Pulmonary artery endothelial cell (primary cell): ENCODE measurements around the gene FAM163B. TPM values are rescaled to one million over a fixed set of nuclear protein-coding genes. Genes with fewer than 3 reads are reported as not detected.

Experiments
- DNase-seq: peaks from one replicate; pipeline ENCODE4 v3.0.0-alpha.2; 2011; ENCODE audit warnings: low read depth, low spot score
- total RNA-seq: library from RNA; depleted of rRNA; stranded (reverse); fragments of >200 nt; gene quantifications from 2 replicates; pipeline ENCODE4 v1.2.3, GENCODE V29; 2014

Gene FAM163B
- total RNA-seq = not detected in 2 replicates

DNA sequence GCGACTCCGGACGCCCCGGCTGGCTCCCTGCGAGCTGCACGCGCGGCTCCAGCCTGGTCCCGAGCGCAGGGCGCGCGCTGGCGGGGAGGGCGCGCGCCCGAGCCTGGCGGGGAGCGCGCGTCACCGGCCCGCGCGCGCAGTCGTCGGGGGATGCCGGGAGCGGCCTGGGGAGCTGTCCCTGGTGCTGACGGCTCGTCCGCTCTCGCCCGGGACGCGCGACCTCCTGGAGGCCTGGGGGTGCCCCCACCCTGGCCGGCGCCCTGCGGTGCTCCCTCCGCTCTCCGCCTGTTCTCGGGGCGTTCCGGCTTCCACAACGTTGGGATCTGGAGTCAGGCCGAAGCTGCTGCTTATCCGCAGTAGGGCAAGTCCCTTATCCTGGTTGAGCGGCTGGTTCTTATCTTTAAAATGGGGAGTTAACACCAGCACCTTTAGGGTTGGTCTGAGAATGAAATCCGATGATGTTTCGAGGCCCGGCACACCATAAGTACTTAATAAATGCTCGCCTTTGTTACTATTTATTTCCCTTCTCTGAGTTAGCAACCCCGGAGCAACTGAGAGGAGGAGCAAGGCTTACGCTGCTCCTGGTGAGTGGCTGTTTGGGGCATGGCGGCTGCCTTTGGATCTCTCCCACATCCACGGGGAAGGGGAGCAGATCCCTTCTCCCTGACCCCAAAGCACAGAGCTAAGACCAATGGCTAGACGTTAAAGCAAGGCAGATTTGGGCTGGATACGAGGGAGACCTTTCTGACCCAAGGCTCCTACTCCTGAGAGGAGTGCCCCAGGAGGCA lies at the start of gene FAM163B:
TSS of gene FAM163B (minus strand) at position 79 of the 788 bp plus-strand sequence. CDS start 29,166 bp downstream, outside the sequence.
- no peak for DNase-seq

DNA sequence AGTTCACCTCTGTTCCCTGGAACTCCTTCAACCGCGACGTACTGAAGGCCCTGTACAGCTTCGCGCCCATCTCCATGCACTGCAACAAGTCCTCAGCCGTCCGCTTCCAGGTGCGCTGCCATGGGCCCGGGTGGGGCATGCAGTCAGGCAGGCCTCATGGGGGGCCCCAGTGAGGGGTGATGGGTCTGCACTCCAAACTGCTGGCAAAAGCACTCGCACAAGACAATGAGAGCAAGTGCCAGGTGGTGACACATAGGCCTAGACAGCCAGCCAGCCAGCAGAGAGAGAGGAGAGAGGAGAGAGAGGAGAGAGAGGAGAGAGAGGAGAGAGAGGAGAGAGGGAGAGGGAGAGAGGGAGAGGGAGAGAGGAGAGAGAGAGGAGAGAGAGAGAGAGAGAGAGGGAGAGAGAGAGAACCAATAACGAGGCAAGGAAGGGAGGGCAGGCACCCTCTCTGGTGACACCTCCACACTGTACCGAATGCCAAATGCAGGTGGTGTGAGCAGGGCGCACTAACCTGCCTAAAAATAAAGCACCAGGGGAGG lies 48.0 kb upstream of the FAM163B start:
- no peak for DNase-seq

DNA sequence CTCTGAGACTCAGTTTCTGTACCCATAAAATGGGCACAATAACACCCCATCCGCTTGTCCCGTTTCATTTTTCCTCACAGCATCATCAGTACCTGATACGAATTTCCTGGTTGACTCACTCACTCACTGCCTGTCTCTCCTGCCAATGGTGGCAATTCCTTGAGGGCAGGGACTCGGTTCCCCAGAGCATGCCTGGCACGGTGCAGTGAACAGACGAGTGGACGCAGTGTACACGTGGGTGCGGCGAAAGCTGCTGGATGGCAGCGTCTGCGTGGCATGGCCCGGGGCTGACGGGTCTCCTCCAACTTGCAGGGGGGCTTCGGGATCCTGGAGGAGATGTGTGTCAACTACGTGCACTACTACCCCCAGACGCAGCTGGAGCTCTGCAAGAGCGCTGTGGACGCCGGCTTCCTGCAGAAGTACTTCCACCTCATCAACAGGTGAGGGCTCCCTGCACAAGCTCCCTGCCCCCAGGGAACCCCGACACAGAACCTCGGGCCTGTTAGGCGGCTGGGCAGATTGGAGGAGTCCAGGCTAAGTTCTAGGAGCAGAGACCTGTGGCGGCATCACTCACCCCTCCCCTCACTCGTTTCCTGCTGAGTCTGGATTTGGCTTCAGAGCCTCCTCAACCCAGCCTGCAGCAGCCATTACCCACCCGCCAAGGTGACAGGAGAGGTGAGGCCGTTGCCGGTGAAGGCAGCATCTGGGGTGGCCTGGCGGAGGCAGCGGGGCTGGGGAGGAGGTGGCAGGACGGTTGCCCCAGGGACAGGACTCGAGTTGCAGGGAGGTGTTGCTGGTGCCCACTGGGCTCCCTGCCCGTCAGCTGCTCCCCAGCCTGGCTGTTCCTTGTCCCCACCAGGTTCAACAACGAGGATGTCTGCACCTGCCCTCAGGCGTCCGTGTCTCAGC lies 47.3 kb upstream of the FAM163B start:
- DNase-seq = no peak

DNA sequence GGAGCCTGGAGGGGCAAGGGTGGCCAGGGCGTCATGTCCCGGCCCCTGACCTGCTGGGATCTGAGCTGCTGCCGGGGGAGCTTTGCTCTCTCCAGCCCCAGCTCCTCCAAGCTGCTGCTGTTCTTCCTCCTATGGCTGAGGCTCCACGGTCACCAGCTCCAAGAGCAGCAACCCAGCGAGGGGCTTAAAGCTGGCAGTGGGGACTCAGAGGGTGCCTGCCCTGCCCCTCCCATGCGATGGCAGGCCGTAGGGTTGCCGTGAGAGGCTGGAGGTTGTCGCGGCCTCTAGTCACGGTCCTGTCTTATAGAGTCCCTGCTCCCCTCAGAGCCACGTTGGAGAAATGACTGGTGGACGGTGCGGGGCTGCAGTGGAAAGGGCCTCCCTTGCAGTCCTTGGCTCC lies 46.5 kb upstream of the FAM163B start:
- DNase-seq = no peak

DNA sequence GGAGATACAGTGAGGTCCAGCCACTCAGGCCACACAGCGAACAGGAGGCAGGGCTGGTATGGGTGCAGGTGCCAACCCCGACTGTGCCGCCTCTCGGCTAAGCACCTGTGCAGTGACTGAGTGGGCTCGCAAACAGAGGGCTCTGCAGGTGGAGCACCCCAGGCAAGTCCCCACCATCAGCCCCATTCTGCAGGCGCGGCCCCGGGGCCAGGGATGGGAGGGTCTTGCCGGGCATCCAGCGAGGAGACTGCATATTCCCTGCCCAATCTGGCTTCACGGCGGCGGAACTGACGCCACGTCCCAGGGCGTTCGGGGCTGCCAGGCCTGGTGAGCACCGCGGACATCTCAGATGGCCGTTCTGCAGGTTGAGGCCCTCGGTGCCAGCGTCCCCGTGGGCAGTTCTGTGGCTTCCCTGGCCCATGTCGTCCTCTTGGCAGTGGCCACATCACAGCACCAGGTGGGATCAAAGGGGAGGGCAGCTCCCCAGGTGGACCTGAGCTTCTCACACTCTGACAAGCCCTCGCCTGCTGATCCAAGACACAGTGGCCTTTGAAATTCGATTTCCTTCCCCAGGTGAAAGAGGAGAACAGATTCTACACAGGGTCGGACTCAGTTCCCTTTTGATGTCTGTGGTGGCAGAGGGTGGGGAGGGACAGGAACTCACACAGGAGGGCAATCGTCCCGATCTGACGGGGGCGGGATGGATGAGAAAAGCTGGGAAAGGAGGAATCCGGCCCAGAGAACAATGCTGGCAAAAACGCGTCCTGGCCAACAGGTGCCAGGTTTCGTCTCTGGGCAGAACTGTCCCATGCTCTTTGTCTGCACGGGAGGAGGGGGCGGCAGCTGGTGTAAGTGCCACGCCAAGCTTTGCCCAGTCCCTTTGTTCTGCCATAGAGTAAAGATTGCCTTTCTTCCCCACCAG lies 45.8 kb upstream of the FAM163B start:
- DNase-seq = no peak

DNA sequence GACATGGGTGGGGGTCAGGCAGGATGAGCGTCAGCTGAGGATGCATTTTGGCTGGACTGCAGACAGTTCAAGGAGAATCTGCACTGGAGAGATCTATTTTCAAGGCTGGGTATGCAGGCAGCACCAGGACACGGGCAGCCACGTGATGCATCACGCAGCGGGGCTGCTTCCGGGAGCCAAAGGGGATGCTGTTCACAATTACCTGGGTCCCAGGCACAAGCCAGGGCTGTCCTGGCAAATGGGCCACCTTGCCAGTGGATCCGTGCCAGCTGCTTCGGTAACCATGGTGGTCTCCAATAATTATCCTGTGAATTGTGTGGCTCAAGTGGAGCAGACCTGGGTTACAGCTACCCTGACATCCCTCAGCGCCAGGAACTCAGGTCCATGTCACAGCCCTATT lies 44.4 kb upstream of the FAM163B start:
- no peak for DNase-seq

DNA sequence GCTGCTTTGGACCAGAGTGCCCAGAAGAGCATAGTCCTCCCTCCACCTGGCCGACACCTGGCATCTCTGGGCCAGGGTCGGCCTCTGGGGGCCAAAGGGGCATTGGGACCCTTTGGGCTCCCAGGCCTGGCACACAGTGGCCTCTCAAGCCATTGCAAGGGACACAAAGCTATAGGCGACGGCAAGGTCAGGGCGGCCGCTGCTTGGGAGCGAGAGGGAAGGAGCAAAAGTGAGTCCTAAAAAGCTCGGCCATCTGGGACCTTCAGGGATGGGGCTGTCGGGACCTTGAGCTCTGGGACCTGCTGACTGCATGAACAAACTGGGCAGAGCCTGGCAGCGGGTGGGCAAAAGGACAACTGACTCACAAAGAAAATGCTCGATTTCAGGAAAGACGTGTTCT lies 40.8 kb upstream of the FAM163B start:
- no peak for DNase-seq

DNA sequence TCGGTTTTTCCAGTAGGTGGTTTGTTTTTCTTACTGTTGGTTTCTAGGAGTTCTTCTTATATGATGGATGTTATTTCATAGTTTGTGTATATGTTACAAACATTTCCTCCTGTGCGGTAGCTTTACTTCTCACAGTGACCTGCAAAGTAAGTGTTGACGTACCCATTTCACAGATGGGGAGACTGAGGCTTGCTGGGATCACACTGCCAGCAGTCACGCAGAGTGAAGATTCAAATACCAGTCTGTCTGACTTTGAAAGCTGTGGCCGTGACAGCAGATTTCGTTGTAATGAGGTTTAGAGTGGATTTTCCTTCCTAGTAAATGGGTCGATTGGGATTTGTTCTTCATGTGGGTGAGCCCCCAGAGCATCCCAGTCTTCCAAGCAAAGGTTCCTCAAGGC lies 40.0 kb upstream of the FAM163B start:
- DNase-seq = no peak

DNA sequence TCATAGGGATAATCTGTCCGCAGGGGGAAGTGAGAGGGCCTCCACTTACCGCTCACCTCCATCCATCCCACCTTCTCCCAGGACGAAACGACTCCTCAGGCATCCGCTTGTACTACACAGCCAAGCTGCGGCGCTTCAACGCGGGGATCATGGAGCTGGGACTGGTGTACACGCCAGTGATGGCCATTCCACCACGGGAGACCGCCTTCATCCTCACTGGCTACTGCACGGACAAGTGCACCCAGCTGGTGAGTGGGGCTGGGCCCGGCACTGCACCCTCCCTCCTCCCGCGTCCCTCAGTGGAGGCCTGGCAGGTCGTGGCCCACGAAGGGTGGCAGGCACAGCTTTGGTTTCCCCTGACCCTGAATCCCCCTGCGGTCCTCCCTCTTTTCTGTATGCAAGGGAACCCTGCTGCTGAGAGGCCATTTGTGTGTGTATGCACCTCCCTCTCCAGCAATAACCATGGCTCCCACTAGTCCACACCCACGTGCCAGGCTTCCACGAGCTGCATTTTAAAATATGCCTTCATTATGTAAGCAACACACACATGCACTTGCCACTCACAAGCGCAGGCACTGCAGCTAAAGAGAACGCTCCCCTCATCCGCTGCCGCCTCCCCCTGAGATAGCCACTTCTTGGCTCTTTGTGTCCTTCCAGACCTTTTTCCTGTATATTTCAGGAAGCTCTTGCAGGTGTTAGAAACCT lies 38.7 kb upstream of the FAM163B start:
- DNase-seq = no peak

DNA sequence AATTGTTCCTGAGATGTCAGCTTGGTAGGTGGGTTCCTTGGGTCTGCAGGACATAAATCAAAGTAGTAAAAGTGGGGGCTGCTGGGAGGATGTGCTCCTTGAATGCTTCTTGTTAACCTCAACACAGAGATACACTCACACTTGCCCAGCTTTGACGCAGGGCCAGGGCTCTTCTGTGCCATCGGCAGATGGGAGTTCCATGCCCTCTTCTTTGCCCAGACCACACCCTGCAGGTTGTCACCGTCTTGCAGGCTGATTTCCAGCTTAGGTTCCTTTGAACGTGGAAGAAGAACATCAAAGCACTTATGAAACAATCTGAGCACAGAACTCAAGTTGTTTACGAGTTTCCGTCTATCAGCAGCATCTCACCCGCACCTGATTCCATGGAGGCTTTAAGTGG lies 38.0 kb upstream of the FAM163B start:
- DNase-seq = no peak

DNA sequence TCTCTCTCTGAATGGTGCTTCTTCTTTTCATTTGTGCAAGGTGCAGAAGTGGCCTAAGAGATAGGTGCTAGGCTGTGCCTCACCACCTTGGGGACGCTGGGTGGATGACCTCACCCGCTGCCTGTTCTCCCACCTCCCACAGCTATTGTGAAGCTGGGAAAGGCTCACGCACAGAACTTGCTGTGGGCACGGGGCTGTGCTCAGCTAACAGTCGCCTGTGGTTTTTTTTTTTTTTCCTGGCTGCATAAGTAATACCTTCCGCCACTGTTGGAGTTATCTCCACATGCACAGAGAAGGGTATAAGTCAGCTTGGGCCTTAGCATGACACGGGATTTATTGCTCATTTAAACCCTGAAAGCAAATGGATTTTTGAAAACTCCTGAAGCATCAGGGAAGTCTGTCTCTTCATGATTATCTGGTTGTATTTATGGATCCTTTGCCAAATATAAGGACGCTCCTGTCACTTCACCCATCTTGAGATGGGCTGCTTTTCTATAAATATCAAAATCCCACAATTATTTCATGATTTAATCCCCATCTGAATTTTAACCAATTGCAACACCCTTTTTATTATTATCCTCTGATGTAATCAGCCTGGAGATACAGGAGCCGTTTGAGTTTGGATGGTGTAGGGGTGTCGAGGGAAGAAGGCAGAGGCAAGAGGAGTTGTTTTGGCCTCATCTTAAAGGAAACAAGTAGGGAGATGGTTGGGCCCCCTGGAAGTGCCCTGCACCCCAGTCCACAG lies 36.0 kb upstream of the FAM163B start:
- DNase-seq = no peak

DNA sequence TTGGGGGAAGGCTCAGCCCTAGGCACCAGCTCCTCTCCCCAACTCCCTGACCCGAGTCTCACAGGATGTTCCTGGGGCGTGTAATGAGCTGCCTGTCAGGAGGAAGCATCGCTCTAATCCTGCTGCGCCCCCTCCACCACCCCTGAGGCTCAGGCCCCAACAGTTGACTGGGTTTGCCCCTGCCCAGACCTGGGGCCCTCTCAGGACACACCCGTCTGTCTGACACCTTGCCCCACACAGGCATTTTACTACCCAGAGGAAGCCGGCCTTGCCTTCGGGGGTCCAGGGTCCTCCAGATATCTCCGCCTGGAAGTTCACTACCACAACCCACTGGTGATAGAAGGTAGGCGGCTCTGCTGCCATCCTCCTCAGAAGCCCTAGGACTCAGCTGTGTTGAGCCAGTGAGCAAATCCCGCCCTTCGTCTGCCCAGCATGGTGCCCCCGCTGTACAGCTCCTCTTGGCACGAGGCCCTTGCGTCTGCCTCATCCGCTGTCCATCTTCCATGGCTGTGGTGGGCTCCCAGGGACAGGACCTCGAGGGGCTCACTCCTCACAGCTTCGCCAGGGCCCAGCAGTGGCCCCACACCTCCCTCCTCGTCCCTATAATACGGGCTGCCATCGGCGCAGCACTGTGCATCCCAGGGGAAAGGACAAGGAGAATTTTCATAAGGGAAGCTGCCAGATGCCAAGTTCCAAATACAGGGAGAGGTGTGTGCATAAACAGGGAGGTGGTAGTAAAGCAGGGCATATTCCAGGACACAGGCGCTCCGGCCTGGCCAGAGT lies 35.0 kb upstream of the FAM163B start:
- no peak for DNase-seq

DNA sequence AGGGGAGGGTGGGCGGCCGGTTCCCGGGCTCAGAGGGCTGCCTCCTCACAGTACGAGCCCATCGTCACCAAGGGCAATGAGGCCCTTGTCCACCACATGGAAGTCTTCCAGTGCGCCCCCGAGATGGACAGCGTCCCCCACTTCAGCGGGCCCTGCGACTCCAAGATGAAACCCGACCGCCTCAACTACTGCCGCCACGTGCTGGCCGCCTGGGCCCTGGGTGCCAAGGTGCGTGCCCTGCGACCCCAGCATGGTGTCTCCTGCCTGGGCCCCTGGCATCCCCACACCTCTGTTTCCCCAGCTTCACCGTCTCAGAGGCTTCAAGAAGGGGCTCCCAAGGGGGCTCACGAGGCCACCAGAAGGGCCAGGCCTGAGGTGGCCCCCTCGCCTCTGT lies 34.2 kb upstream of the FAM163B start:
- DNase-seq = no peak

DNA sequence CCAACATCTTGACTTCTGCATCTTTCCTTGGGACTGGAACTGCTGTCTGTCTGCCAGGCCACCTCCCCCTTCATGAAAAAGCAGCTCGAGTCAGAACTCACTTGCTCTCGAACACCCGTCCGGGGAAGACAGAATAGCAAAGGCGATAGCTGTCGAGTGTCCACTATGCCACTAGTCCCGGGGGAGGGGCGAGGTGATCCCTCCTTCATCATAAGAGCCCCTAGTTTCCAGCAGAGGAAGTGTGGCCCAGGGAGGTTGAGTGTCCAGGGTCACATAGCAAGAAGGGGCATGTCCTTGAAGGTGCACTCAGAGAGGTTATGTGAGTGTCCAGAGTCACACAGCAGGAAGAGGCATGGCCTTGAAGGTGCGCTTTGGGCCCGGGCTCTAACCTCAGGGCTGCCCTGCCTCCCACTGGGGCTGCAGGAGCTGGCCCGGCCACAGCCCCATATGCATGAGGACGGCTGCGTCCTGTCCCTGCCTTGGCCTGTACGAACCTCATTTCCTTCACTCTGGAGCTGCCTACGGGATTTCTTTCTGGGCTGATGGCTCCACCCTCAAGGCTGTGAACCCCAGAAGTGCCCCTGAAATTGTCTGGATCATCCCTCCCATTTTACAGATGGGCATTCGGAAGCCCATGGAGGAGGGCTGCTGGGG lies 33.6 kb upstream of the FAM163B start:
- DNase-seq = no peak

DNA sequence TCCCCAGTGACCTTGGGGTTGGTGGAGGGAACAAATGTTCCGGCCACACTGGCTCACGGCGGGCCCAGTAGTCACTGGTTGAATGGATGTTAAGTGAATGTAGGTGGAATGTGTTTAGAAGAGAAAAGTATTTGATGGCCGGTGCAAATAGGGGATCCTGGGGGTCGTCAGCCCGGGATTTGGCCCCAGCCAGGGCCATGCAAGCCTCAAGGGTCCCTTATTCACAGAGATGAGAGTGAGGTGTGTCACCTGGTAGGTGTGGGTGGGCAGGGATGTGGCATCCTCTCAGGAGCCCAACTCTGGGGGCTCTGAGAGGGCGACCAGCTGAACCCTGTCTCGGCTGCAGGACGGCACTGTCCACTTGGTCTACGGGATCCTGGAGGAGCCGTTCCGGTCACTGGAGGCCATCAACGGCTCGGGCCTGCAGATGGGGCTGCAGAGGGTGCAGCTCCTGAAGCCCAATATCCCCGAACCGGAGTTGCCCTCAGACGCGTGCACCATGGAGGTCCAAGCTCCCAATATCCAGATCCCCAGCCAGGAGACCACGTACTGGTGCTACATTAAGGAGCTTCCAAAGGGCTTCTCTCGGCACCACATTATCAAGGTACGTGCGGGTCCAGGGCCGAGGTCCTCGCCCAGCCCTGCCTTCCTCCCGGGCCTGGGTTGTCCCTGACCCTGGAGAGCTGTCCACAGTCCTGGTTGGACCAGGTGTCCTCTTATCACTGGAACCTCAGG lies 32.8 kb upstream of the FAM163B start:
- no peak for DNase-seq

DNA sequence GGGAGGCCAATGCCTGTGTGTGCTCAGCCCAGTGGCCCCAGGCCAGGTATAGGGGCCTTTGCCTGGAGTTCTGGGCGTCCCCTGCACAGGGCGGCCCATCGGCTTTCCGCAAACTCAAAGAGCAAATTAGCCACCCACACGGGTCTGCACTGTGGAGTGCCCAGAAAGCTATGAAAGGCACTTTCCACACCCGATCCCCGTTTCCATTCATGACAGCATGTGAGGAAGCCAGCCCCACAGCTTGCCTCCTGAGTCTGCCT lies 32.1 kb upstream of the FAM163B start:
- DNase-seq = no peak

DNA sequence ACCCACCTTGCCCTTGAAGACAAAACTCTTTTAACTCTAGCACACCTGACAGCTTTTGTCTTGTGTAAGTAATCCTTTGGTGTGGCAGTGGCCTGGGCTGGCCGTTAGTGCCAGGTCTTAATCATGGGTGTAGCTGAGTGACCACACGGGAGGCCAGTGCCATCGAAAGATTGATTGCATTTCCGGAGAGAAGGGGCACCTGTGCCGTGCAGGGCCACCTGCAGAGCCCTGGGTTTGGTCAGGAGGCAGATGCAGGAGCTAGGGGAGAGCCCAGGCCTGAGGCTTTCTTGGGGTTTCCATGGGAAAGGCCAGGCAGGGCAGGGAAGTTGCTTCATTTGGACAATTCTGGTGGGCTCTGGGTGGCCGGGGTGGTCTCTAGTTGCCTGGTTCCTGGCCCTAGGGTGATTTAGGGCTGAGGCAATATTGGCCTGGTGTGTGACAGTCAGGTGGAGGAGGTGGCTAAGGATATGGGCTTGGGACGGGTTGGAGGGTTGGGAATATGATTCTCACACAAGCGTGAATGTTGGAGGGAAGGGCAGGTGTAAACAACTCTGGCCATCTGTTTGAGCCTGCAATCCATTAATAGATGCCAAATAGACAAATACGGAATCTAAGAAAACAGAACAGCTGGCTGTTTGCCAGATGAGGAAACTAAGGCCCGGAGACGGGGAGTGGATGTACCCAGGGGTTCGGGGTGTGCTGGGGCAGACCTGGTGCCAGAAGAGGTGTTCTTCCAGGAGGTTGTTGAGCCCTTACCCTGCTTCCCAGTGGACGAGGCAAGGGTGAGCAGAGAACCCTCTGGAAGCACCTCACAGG lies 31.6 kb upstream of the FAM163B start:
- no peak for DNase-seq
